HEK293 (cell line): Measurements from ENCODE around the gene SPNS2.

Experiments
- CTCF ChIA-PET: fragments of 350-600 bp; formaldehyde crosslinking; extraction: SDS; loops from one replicate; lab custom pipeline; 2021; ENCODE audit warnings: antibody characterized with exemption; lab: Yijun Ruan, JAX
- POLR2A ChIA-PET: fragments of 300-600 bp; formaldehyde crosslinking; extraction: SDS; loops from one replicate; lab custom pipeline; 2020; ENCODE audit warnings: antibody characterized with exemption, inconsistent platforms; lab: Yijun Ruan, JAX
- H3K27ac ChIP-seq: fragments of 200-500 bp; sonication (Bioruptor generic); 2 replicates; pipeline ENCODE4 v1.5.1; 2014; ENCODE audit warnings: low read depth, low read length, control low read depth, inconsistent platforms; ENCODE audit errors: extremely low read depth
- H3K36me3 ChIP-seq, 2 experiments: fragments of 200-500 bp in 1 of 2; sonication (Bioruptor generic) in 1 of 2; 1 replicate in 1 of 2; 2 replicates in 1 of 2; pipeline ENCODE4 v1.5.1; 2014 to 2017; ENCODE audit warnings: inconsistent platforms in 2 of 2, low read length in 2 of 2; ENCODE audit not compliant: control insufficient read depth in 2 of 2, insufficient read depth in 1 of 2
- H3K4me1 ChIP-seq: fragments of 200-500 bp; sonication (Bioruptor generic); 2 replicates; pipeline ENCODE4 v1.5.1; 2014; ENCODE audit warnings: mild to moderate bottlenecking, low read length, inconsistent platforms; ENCODE audit not compliant: control insufficient read depth, insufficient read depth
- H3K4me3 ChIP-seq: 2 replicates; pipeline ENCODE4 v1.5.1; 2011; ENCODE audit warnings: low read depth, mild to moderate bottlenecking, control low read depth, low read length, moderate library complexity
- H3K9me3 ChIP-seq: fragments of 200-500 bp; sonication (Bioruptor generic); 2 replicates; pipeline ENCODE4 v1.5.1; 2014; ENCODE audit warnings: low read depth, low read length, inconsistent platforms; ENCODE audit not compliant: control insufficient read depth, insufficient read depth
- AEBP2 ChIP-seq: fragments of 450-650 bp; formaldehyde crosslinking; IDR thresholded peaks from 2 replicates; pipeline ENCODE4 v1.5.1; 2016; ENCODE audit warnings: missing biosample characterization, missing genetic modification characterization, borderline replicate concordance
- FEZF1 ChIP-seq: fragments of 450-650 bp; formaldehyde crosslinking; IDR thresholded peaks from 2 replicates; pipeline ENCODE4 v1.5.1; 2016; ENCODE audit warnings: missing biosample characterization, missing genetic modification characterization
- GFI1B ChIP-seq: fragments of 450-650 bp; formaldehyde crosslinking; IDR thresholded peaks from 2 replicates; pipeline ENCODE4 v1.5.1; 2016; ENCODE audit warnings: missing biosample characterization, missing genetic modification characterization
- KLF8 ChIP-seq: fragments of 450-650 bp; formaldehyde crosslinking; IDR thresholded peaks from 2 replicates; pipeline ENCODE4 v1.5.1; 2016; ENCODE audit warnings: missing biosample characterization, missing genetic modification characterization
- KLF9 ChIP-seq: fragments of 450-650 bp; formaldehyde crosslinking; IDR thresholded peaks from 2 replicates; pipeline ENCODE4 v1.5.1; 2016; ENCODE audit warnings: missing biosample characterization, missing genetic modification characterization, low read depth
- OSR2 ChIP-seq: fragments of 450-650 bp; formaldehyde crosslinking; IDR thresholded peaks from 2 replicates; pipeline ENCODE4 v1.5.1; 2016; ENCODE audit warnings: missing biosample characterization, missing genetic modification characterization
- SP3 ChIP-seq: fragments of 450-650 bp; formaldehyde crosslinking; IDR thresholded peaks from 2 replicates; pipeline ENCODE4 v1.5.1; 2016; ENCODE audit warnings: missing biosample characterization, missing genetic modification characterization
- YY2 ChIP-seq: fragments of 450-650 bp; formaldehyde crosslinking; IDR thresholded peaks from 2 replicates; pipeline ENCODE4 v1.5.1; 2016; ENCODE audit warnings: missing biosample characterization, missing genetic modification characterization
- ZBTB17 ChIP-seq: fragments of 450-650 bp; formaldehyde crosslinking; IDR thresholded peaks from 2 replicates; pipeline ENCODE4 v1.5.1; 2016; ENCODE audit warnings: missing biosample characterization, missing genetic modification characterization
- ZIC2 ChIP-seq: fragments of 450-650 bp; formaldehyde crosslinking; IDR thresholded peaks from 2 replicates; pipeline ENCODE4 v1.5.1; 2016; ENCODE audit warnings: missing biosample characterization, missing genetic modification characterization
- ZNF138 ChIP-seq: fragments of 450-650 bp; formaldehyde crosslinking; IDR thresholded peaks from 2 replicates; pipeline ENCODE4 v1.5.1; 2016; ENCODE audit warnings: missing biosample characterization, missing genetic modification characterization, borderline replicate concordance
- ZNF214 ChIP-seq: fragments of 450-650 bp; formaldehyde crosslinking; IDR thresholded peaks from 2 replicates; pipeline ENCODE4 v1.5.1; 2017; ENCODE audit warnings: missing biosample characterization, mild to moderate bottlenecking, missing genetic modification characterization, borderline replicate concordance
- ZNF274 ChIP-seq, 2 experiments: fragments of 200-500 bp in 1 of 2; fragments of 450-650 bp in 1 of 2; sonication (Bioruptor generic) in 1 of 2; formaldehyde crosslinking in 1 of 2; IDR thresholded peaks; 2 replicates each; pipeline versions ENCODE4 v1.5.1 to v1.6.1; 2014 to 2016; ENCODE audit warnings: borderline replicate concordance in 1 of 2, inconsistent platforms in 1 of 2, low read length in 1 of 2, missing biosample characterization in 1 of 2, missing genetic modification characterization in 1 of 2
- ZNF311 ChIP-seq: fragments of 450-650 bp; formaldehyde crosslinking; IDR thresholded peaks from 2 replicates; pipeline ENCODE4 v1.5.1; 2017; ENCODE audit warnings: missing biosample characterization, missing genetic modification characterization, borderline replicate concordance
- ZNF362 ChIP-seq: fragments of 450-650 bp; formaldehyde crosslinking; IDR thresholded peaks from 2 replicates; pipeline ENCODE4 v1.5.1; 2016; ENCODE audit warnings: missing biosample characterization, missing genetic modification characterization
- ZNF416 ChIP-seq: fragments of 450-650 bp; formaldehyde crosslinking; IDR thresholded peaks from 2 replicates; pipeline ENCODE4 v1.5.1; 2016; ENCODE audit warnings: missing biosample characterization, missing genetic modification characterization
- ZNF48 ChIP-seq: fragments of 450-650 bp; formaldehyde crosslinking; IDR thresholded peaks from 2 replicates; pipeline ENCODE4 v1.5.1; 2016; ENCODE audit warnings: missing biosample characterization, missing genetic modification characterization
- ZNF521 ChIP-seq: fragments of 450-650 bp; formaldehyde crosslinking; IDR thresholded peaks from 2 replicates; pipeline ENCODE4 v1.5.1; 2017; ENCODE audit warnings: missing biosample characterization, mild to moderate bottlenecking, missing genetic modification characterization
- ZNF555 ChIP-seq: fragments of 450-650 bp; formaldehyde crosslinking; conservative IDR thresholded peaks from 2 replicates; pipeline ENCODE4 v1.5.1; 2017; ENCODE audit warnings: missing biosample characterization, mild to moderate bottlenecking, missing genetic modification characterization, inconsistent platforms
- ZNF596 ChIP-seq: fragments of 450-650 bp; IDR thresholded peaks from 2 replicates; pipeline ENCODE4 v1.5.0; 2018; ENCODE audit warnings: missing biosample characterization, mild to moderate bottlenecking, missing genetic modification characterization, moderate library complexity
- ZNF610 ChIP-seq: fragments of 450-650 bp; formaldehyde crosslinking; IDR thresholded peaks from 2 replicates; pipeline ENCODE4 v1.5.1; 2016; ENCODE audit warnings: missing biosample characterization, missing genetic modification characterization, borderline replicate concordance
- ZNF791 ChIP-seq: fragments of 450-650 bp; formaldehyde crosslinking; IDR thresholded peaks from 2 replicates; pipeline ENCODE4 v1.5.1; 2016; ENCODE audit warnings: missing biosample characterization, missing genetic modification characterization
- ZNF792 ChIP-seq: fragments of 450-650 bp; formaldehyde crosslinking; IDR thresholded peaks from 2 replicates; pipeline ENCODE4 v1.5.1; 2016; ENCODE audit warnings: missing biosample characterization, missing genetic modification characterization
- ZSCAN23 ChIP-seq: fragments of 450-650 bp; formaldehyde crosslinking; IDR thresholded peaks from 2 replicates; pipeline ENCODE4 v1.5.1; 2016; ENCODE audit warnings: missing biosample characterization, missing genetic modification characterization
- TF ChIP-seq, protein P1 (sequence below): fragments of 450-650 bp; formaldehyde crosslinking; conservative IDR thresholded peaks from 2 replicates; pipeline ENCODE4 v1.5.1; 2016; ENCODE audit warnings: low read depth, missing biosample characterization, missing genetic modification characterization
- TF ChIP-seq, protein P2 (sequence below): fragments of 450-650 bp; formaldehyde crosslinking; IDR thresholded peaks from 2 replicates; pipeline ENCODE4 v1.5.1; 2016; ENCODE audit warnings: missing biosample characterization, missing genetic modification characterization
- TF ChIP-seq, protein P3 (sequence below): fragments of 450-650 bp; formaldehyde crosslinking; IDR thresholded peaks from 2 replicates; pipeline ENCODE4 v1.5.1; 2016; ENCODE audit warnings: missing biosample characterization, missing genetic modification characterization

Gene SPNS2

GRCh38 chr17:4475463-4475862, 23.2 kb upstream of the SPNS2 start (continued):
- TF ChIP-seq, protein P1, sequence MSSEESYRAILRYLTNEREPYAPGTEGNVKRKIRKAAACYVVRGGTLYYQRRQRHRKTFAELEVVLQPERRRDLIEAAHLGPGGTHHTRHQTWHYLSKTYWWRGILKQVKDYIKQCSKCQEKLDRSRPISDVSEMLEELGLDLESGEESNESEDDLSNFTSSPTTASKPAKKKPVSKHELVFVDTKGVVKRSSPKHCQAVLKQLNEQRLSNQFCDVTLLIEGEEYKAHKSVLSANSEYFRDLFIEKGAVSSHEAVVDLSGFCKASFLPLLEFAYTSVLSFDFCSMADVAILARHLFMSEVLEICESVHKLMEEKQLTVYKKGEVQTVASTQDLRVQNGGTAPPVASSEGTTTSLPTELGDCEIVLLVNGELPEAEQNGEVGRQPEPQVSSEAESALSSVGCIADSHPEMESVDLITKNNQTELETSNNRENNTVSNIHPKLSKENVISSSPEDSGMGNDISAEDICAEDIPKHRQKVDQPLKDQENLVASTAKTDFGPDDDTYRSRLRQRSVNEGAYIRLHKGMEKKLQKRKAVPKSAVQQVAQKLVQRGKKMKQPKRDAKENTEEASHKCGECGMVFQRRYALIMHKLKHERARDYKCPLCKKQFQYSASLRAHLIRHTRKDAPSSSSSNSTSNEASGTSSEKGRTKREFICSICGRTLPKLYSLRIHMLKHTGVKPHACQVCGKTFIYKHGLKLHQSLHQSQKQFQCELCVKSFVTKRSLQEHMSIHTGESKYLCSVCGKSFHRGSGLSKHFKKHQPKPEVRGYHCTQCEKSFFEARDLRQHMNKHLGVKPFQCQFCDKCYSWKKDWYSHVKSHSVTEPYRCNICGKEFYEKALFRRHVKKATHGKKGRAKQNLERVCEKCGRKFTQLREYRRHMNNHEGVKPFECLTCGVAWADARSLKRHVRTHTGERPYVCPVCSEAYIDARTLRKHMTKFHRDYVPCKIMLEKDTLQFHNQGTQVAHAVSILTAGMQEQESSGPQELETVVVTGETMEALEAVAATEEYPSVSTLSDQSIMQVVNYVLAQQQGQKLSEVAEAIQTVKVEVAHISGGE (tag by site-specific recombination) = no peak
- TF ChIP-seq ZNF48 (no peak), GFI1B (tag by site-specific recombination) (no peak), ZSCAN23 (no peak), ZNF521 (no peak), ZBTB17 (tag by site-specific recombination) (no peak), KLF9 (tag by site-specific recombination) (no peak), ZNF274 (IDR thresholded peaks at IDR 0.05; ENCODE audit: low read length) (no peak), ZNF274 (tag by site-specific recombination; IDR thresholded peaks at IDR 0.05; ENCODE audit: borderline replicate concordance) (no peak), ZNF214 (tag by site-specific recombination) (no peak)

- TF ChIP-seq ZNF791 (tag by site-specific recombination) (no peak), ZIC2 (tag by site-specific recombination) (no peak), ZNF596 (tag by site-specific recombination) (no peak), AEBP2 (no peak), ZNF610 (tag by site-specific recombination) (no peak), ZNF311 (tag by site-specific recombination) (no peak), KLF8 (tag by site-specific recombination) (no peak), ZNF138 (tag by site-specific recombination) (no peak), FEZF1 (tag by site-specific recombination) (no peak), ZNF416 (no peak), OSR2 (tag by site-specific recombination) (no peak), ZNF555 (tag by site-specific recombination) (no peak), ZNF362 (no peak), SP3 (no peak), YY2 (tag by site-specific recombination) (no peak), ZNF792 (no peak)
- TF ChIP-seq, protein P2, sequence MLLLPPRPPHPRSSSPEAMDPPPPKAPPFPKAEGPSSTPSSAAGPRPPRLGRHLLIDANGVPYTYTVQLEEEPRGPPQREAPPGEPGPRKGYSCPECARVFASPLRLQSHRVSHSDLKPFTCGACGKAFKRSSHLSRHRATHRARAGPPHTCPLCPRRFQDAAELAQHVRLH (tag by site-specific recombination) = no peak
- TF ChIP-seq, protein P3, sequence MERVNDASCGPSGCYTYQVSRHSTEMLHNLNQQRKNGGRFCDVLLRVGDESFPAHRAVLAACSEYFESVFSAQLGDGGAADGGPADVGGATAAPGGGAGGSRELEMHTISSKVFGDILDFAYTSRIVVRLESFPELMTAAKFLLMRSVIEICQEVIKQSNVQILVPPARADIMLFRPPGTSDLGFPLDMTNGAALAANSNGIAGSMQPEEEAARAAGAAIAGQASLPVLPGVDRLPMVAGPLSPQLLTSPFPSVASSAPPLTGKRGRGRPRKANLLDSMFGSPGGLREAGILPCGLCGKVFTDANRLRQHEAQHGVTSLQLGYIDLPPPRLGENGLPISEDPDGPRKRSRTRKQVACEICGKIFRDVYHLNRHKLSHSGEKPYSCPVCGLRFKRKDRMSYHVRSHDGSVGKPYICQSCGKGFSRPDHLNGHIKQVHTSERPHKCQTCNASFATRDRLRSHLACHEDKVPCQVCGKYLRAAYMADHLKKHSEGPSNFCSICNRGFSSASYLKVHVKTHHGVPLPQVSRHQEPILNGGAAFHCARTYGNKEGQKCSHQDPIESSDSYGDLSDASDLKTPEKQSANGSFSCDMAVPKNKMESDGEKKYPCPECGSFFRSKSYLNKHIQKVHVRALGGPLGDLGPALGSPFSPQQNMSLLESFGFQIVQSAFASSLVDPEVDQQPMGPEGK (tag by site-specific recombination) = no peak
- ChIA-PET CTCF (interaction anchor here (0.6 kb wide), 1 partner anchor 427 kb away, joined by 4 read pairs; the partner anchor contains the start of gene CHRNE), POLR2A (no interaction called here)
- H3K9me3 ChIP-seq = no peaks in the 10 kb centered on the region
- H3K27ac ChIP-seq = no peak overlapping the region
- H3K36me3 ChIP-seq = no peaks in the 10 kb centered on the region
- H3K4me1 ChIP-seq = no peaks in the 10 kb centered on the region
- H3K4me3 ChIP-seq = no peak overlapping the region
Measured at GRCh38 chr17:4476017-4476416, 22.7 kb upstream of the SPNS2 start.
